Heart right ventricle (tissue), 16 donors: Measurements from ENCODE around the gene PPP6R3. TPM values are rescaled to one million over a fixed set of nuclear protein-coding genes. Genes with fewer than 3 reads are reported as not detected.

ENCODE experiments used
- ATAC-seq, 8 donors: fragments of 200-7000 bp; cut with Tn5 transposase; one replicate each; pipeline ENCODE4 v1.9.1; 2020; ENCODE audit warnings: mild to moderate bottlenecking in 8 of 8, moderate library complexity in 8 of 8, moderate number of reproducible peaks in 1 of 8
- DNase-seq, 2 donors: peaks; one replicate each; pipeline ENCODE4 v3.0.0-alpha.2; 2020
- H3K27ac ChIP-seq, 10 donors: fragments of 200-600 bp; sonication (generic) in 2 of 10; one replicate each; pipeline versions ENCODE4 v1.5.0 to v1.8.0; 2020 to 2022; ENCODE audit warnings: mild to moderate bottlenecking in 3 of 10
- H3K27me3 ChIP-seq, 7 donors: fragments of 200-600 bp; one replicate each; pipeline ENCODE4 v1.8.0; 2021 to 2022; ENCODE audit warnings: mild to moderate bottlenecking in 2 of 7
- H3K36me3 ChIP-seq, 9 donors: fragments of 200-600 bp; sonication (generic) in 1 of 9; one replicate each; pipeline versions ENCODE4 v1.5.0 to v1.8.0; 2020 to 2022; ENCODE audit warnings: mild to moderate bottlenecking in 2 of 9
- H3K4me1 ChIP-seq, 9 donors: fragments of 200-600 bp; sonication (generic) in 1 of 9; one replicate each; pipeline versions ENCODE4 v1.5.0 to v1.8.0; 2020 to 2022; ENCODE audit warnings: mild to moderate bottlenecking in 4 of 9
- H3K4me3 ChIP-seq, 10 donors: fragments of 200-600 bp; sonication (generic) in 2 of 10; one replicate each; pipeline versions ENCODE4 v1.5.0 to v1.8.0; 2020 to 2022; ENCODE audit warnings: mild to moderate bottlenecking in 7 of 10, moderate library complexity in 2 of 10
- H3K9me3 ChIP-seq, 11 donors: fragments of 200-600 bp in 10 of 11; sonication (generic) in 2 of 11; one replicate each; pipeline versions ENCODE4 v1.5.0 to v1.8.0; 2013 to 2022; ENCODE audit warnings: mild to moderate bottlenecking in 2 of 11, control low read depth in 1 of 11, moderate library complexity in 1 of 11
- WGBS, 2 donors: extraction: QIAGEN DNeasy Blood & Tissue Kit; methylation state at CpG; one replicate each; pipeline ENCODE4 v1.1.7; 2013; ENCODE audit warnings: inconsistent platforms in 1 of 2; 5-methylcytosine and 5-hydroxymethylcytosine counted together
- intact Hi-C, 10 donors: fragments of 100-400 bp; cut with DNase I; formaldehyde crosslinking; loops; one replicate each; pipeline versions ENCODE4 v1.11.1 to v1.14.2; 2022
- polyA plus RNA-seq, 2 donors: library from polyadenylated mRNA; stranded (reverse); fragments of 200-250 nt; gene quantifications; one replicate each; pipeline ENCODE4 v1.2.3, GENCODE V29; 2013
- total RNA-seq, 10 donors: library from RNA; stranded (reverse); fragmentation: NEBNext Ultra II Directional in 3 of 10; extraction: Animal tissue kit (Norgen Biotek cat#: 25700) in 3 of 10; gene quantifications; one replicate each; pipeline versions ENCODE4 v1.2.1 to v1.2.4, GENCODE V29; 2021 to 2023
- TF ChIP-seq, protein P1 (sequence below), 9 donors: fragments of 200-600 bp; sonication (generic) in 2 of 9; IDR thresholded peaks; one replicate each; pipeline versions ENCODE4 v1.5.0 to v1.8.0; 2021 to 2022; ENCODE audit warnings: antibody characterized with exemption in 9 of 9, mild to moderate bottlenecking in 5 of 9, moderate library complexity in 1 of 9
- donor health status: Arrhythmogenic right ventricular cardiomyopathy.
- donor health status: ischemic (EF 13 %, LVEDD 7.1; RV severe dilation, severe dysfunction).
- donor health status: healthy with polysubstance abuse.
- donor health status: DM: no; HTN: yes; CAD: no.
- donor health status: DM: no; HTN: no; CAD: no.
- donor health status: ischemic (EF 25% LVEDD 6.9; RV normal size, moderate dysfunction).
- donor health status: ischemic (EF 25% LVEDD 5.7; RV mildly dilated, moderate dysfunction).
- donor health status: healthy.
- donor health status: DM: yes; HTN: yes; CAD: no.
- donor health status: Ischemic cardiomyopathy.
- donor health status: ischemic (EF 35%, LVEDD 5.7; RV mildly dilated, moderate dysfunction).
- donor health status: nonischemic (EF 11% LVEDD 7.7; RV severe dilation, severe dysfunction).
- donor health status: DM: yes; HTN: yes; CAD: no.
- donor health status: PGD.
- donor health status: ischemic (EF 29% LVEDD 5.4; RV normal size, mild dysfunction).
- donor health status: nonischemic (EF 23%, LVEDD 6.1; RV moderate dilation, normal function).

Gene PPP6R3
- total and polyA plus RNA-seq, 12 donors: 18.4 to 98.1 (median 80.8) TPM

DNA sequence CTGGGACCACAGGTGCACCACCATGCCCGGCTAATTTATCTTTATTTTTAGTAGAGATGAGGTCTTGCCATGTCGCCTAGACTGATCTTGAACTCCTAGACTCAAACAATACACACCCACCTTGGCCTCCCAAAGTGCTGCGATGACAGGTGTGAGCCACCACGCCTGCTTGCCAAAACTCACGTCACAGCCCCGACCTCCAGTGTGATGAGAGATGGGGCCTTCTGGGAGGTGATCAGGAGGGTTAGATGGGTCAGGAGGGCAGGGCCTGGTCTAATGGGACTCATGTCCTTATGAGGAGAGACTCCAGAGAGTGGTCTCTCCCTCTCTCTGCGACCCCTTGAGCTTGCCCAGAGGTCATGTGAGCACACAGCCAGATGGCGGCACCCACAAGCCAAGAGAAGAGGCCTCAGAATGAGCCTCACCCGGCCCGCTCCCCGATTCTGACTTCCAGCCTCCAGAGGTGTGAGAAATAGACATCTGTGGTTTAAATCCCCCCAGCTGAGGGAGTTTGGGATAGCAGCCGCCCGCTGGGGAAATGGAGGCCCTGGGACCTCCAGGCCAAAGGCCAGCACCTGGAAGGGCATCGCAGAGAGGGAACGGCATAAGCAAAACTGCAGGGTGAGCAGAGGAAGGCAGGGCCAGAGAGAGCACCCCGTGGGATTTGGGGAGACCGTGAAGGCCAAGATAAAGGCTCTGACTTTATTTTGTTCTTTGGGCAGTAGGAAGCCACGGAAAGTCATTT is 199.7 kb downstream of the PPP6R3 start:
- H3K4me3 ChIP-seq: no peak overlapping the region
- no peaks in the 10 kb centered on the region for H3K36me3 ChIP-seq
- no peak overlapping the region for H3K27ac ChIP-seq
- TF ChIP-seq, protein P1, sequence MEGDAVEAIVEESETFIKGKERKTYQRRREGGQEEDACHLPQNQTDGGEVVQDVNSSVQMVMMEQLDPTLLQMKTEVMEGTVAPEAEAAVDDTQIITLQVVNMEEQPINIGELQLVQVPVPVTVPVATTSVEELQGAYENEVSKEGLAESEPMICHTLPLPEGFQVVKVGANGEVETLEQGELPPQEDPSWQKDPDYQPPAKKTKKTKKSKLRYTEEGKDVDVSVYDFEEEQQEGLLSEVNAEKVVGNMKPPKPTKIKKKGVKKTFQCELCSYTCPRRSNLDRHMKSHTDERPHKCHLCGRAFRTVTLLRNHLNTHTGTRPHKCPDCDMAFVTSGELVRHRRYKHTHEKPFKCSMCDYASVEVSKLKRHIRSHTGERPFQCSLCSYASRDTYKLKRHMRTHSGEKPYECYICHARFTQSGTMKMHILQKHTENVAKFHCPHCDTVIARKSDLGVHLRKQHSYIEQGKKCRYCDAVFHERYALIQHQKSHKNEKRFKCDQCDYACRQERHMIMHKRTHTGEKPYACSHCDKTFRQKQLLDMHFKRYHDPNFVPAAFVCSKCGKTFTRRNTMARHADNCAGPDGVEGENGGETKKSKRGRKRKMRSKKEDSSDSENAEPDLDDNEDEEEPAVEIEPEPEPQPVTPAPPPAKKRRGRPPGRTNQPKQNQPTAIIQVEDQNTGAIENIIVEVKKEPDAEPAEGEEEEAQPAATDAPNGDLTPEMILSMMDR (IDR thresholded peaks at IDR 0.05): no peak
- peaks cover 0 to 31% (median 14%) of the 10 kb centered on the region in 7 donors for H3K27me3 ChIP-seq
- H3K9me3 ChIP-seq: peaks cover 0 to 4% (median 0%) of the 10 kb centered on the region in 11 donors
- intact Hi-C loops: no loop called here
- ATAC-seq (no peak), DNase-seq (no peak)
- WGBS, 2 donors: 93 to 95% methylated on average over 18 of the region's 18 CpGs
- H3K4me1 ChIP-seq: peaks cover 2 to 14% (median 10%) of the 10 kb centered on the region in 9 donors

DNA sequence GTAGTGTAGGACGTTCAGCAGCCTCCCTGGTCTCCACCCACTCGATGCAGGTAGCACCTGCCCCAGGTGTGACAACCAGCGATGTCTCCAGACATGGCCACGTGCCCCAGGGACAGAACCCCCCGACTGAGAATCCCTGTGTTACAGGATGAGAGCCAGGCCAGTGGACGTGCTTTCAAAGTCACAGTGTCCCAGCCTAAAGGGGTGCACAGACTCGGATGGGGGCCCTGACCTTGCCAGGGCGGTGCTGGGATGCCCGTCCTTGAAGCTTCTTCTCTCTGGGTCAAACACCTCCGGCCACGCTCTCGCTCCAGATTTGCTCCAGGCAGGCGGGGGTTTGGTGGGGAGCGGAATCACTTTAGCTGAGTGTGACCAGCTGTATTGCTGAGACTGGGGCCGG is 200.5 kb downstream of the PPP6R3 start:
- peaks cover 2 to 14% (median 10%) of the 10 kb centered on the region in 9 donors for H3K4me1 ChIP-seq
- H3K27me3 ChIP-seq: peaks cover 0 to 34% (median 14%) of the 10 kb centered on the region in 7 donors
- H3K27ac ChIP-seq: no peak overlapping the region
- 87 to 90% methylated on average over 15 of the region's 15 CpGs for WGBS, 2 donors
- DNase-seq (no peak), ATAC-seq (no peak)
- intact Hi-C loops: no loop called here
- TF ChIP-seq, protein P1 (IDR thresholded peaks at IDR 0.05): no peak
- no peaks in the 10 kb centered on the region for H3K36me3 ChIP-seq
- no peak overlapping the region for H3K4me3 ChIP-seq
- H3K9me3 ChIP-seq: no peaks in the 10 kb centered on the region

DNA sequence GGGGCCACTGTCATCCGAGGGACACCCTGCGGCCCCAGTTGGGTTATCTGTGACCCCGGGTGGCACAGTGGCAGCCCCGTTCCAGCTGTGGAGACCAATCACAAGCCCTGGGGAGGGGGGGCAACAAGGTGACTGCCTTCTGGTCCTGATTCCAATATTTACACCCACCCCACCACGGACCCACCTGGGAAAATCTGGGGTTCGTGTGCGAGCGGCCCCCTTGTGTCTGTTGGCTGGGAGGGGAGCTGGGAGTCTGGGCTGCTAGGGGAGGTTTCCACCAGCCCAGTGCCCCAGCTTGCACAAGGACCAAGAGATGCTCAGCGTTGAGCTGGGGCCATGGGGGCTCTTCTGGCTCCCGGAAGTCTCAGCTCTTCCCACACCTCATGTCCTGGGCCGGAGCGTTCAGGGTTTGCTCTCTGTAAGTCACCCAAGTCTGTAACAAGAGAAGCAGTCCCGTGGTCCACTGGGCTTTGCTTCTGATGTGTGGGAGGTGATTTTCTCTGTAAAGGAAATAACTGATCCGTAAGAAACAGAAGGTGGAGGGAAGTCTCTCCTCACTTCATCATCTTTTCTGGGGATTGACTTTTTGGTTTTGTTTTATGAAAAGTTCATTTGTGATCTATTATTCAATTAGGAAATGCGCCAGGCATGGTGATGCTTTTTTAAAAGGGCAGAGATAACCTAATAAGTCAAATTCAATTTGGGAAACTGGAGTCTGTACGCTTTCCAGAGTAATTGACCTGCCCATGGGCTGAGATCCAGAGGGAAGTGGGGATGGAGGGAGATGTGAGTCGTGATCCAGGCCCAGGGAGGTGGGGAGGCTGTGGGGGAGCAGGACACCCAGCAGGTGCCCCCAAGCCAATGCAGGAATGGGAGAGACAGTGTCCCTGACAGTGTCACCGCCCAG is 201.4 kb downstream of the PPP6R3 start:
- Histone ChIP-seq H3K27ac (no peak overlapping the region), H3K36me3 (no peaks in the 10 kb centered on the region), H3K9me3 (no peaks in the 10 kb centered on the region), H3K4me3 (no peak overlapping the region), H3K4me1 (peaks cover 2 to 14% (median 10%) of the 10 kb centered on the region in 9 donors), H3K27me3 (peaks cover 0 to 35% (median 14%) of the 10 kb centered on the region in 7 donors)
- ATAC-seq (no peak), DNase-seq (no peak)
- TF ChIP-seq, protein P1 (IDR thresholded peaks at IDR 0.05): no peak
- 82 to 83% methylated on average over 18 of the region's 18 CpGs for WGBS, 2 donors
- intact Hi-C loops: no loop called here

DNA sequence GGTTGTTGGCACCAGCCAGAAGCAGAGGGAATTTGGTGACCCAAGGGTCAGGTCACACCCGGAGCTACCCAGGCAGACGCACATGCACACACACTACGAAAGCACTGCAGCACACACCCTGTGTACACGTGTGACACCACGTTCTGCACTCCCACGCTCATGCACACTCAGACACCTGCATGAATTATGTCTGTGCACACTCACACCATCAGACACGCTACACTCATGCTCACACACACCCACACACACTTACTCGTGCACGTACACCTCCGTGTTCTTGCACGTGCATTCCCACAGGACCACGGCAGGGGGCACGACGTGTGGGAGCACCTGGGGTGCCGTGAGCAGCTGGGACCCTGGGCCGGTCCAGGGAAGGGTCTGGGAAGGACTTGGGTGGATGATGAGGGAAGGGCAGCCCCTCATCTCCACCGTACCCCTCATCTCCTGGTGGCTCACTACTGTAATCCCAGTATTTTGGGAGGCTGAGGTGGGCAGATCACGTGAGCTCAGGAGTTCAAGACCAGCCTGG is 203.0 kb downstream of the PPP6R3 start:
- TF ChIP-seq, protein P1 (IDR thresholded peaks at IDR 0.05): no peak
- DNase-seq (no peak), ATAC-seq (no peak)
- Histone ChIP-seq H3K9me3 (no peaks in the 10 kb centered on the region), H3K36me3 (no peaks in the 10 kb centered on the region), H3K4me3 (no peak overlapping the region), H3K27me3 (peaks cover 0 to 35% (median 14%) of the 10 kb centered on the region in 7 donors), H3K4me1 (peaks cover 2 to 14% (median 10%) of the 10 kb centered on the region in 9 donors), H3K27ac (no peak overlapping the region)
- 90 to 93% methylated on average over 18 of the region's 18 CpGs for WGBS, 2 donors
- intact Hi-C loops: no loop called here
